ENCODE measurements around the gene NISCH. TPM values are rescaled to one million over a fixed set of nuclear protein-coding genes. Genes with fewer than 3 reads are reported as not detected.

The NISCH gene
- total RNA-seq, 1 donor from 2014 or later = 80.5 TPM

DNA sequence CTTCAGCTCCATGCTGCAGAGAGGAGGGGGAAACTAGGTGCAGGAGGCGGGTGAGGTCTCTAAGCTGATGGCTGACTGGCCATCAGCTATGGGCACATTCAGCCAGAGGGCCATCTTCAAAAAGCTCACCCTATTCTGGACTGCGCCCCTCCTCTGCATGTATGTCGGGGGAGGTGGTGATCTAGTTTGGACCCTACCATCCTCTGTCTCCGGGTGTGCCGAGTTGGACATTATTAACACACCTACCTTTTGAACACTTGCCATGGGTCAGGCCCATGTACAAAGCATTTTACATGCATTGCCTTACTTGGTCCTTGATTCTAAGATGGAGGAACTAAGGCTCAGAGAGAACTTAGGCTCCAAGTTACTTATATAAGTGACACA is 1.4 kb downstream of the NISCH start:
- H3K4me1 ChIP-seq = peaks cover 32% of the 10 kb centered on the region
- peak overlapping the region; percentile 83 for H3K9ac ChIP-seq
- no peak overlapping the region for H2AFZ ChIP-seq (replicated peaks)

GRCh38 chr3:52458031-52458760 is 2.8 kb downstream of the NISCH start:
- H3K4me3 ChIP-seq = no peak overlapping the region
- H2AFZ ChIP-seq (replicated peaks) = no peak overlapping the region
- Mint-ChIP-seq H3K27me3 (ENCODE audit: insufficient read depth, low read depth) (peaks cover 11% of the 10 kb centered on the region), H3K36me3 (peaks cover 24% of the 10 kb centered on the region), H3K4me3 (peak overlapping the region; percentile 38), H3K9me3 (no peaks in the 10 kb centered on the region), H3K4me1 (peaks cover 33% of the 10 kb centered on the region), H3K27ac (no peak overlapping the region)
- H3K9me3 ChIP-seq (ENCODE audit: low read depth) = no peaks in the 10 kb centered on the region
- H3K9ac ChIP-seq = no peak overlapping the region
- H3K36me3 ChIP-seq = peaks cover 28% of the 10 kb centered on the region
- no peak overlapping the region for H3K27ac ChIP-seq
- DNase-seq (ENCODE audit: low spot score) = no peak
- no peak overlapping the region for H3K4me2 ChIP-seq
- TF ChIP-seq EZH2phosphoT487 (IDR thresholded peaks at IDR 0.05) (no peak), EZH2 (IDR thresholded peaks at IDR 0.05) (no peak), CTCF (IDR thresholded peaks at IDR 0.05) (no peak)
- peaks cover 27% of the 10 kb centered on the region for H3F3A ChIP-seq (ENCODE audit: low read depth)
- peaks cover 72% of the 10 kb centered on the region for H3K79me2 ChIP-seq (ENCODE audit: low read depth)
- peaks cover 54% of the 10 kb centered on the region for H4K20me1 ChIP-seq (ENCODE audit: low read depth)
- H3K27me3 ChIP-seq = no peaks in the 10 kb centered on the region
- H3K4me1 ChIP-seq = peaks cover 25% of the 10 kb centered on the region

More for the DNA sequence above, 1.4 kb downstream of the NISCH start:
- H3K27me3 Mint-ChIP-seq (ENCODE audit: insufficient read depth, low read depth) = peaks cover 11% of the 10 kb centered on the region
- Histone ChIP-seq H3K79me2 (ENCODE audit: low read depth) (peaks cover 58% of the 10 kb centered on the region), H3K4me2 (peak overlapping the region; percentile 99), H3K4me3 (peak overlapping the region; percentile 80), H3K27me3 (no peaks in the 10 kb centered on the region), H3K36me3 (peaks cover 23% of the 10 kb centered on the region), H3K27ac (peak overlapping the region; percentile 22), H3K9me3 (ENCODE audit: low read depth) (no peaks in the 10 kb centered on the region), H4K20me1 (ENCODE audit: low read depth) (peaks cover 40% of the 10 kb centered on the region), H3F3A (ENCODE audit: low read depth) (peaks cover 23% of the 10 kb centered on the region)
- H3K4me1 Mint-ChIP-seq = peaks cover 33% of the 10 kb centered on the region
- no peaks in the 10 kb centered on the region for H3K9me3 Mint-ChIP-seq
- peak overlapping the region; percentile 97 for H3K4me3 Mint-ChIP-seq
- peak overlapping the region; percentile 58 for H3K27ac Mint-ChIP-seq
- no peak for DNase-seq (ENCODE audit: low spot score)
- TF ChIP-seq CTCF (IDR thresholded peaks at IDR 0.05) (no peak), EZH2phosphoT487 (IDR thresholded peaks at IDR 0.05) (no peak), EZH2 (IDR thresholded peaks at IDR 0.05) (no peak)
- H3K36me3 Mint-ChIP-seq = peaks cover 15% of the 10 kb centered on the region

GRCh38 chr3:52458770-52459545 is 3.6 kb downstream of the NISCH start:
- Histone ChIP-seq H3K4me3 (no peak overlapping the region), H4K20me1 (ENCODE audit: low read depth) (peaks cover 58% of the 10 kb centered on the region), H3K27me3 (no peaks in the 10 kb centered on the region), H3F3A (ENCODE audit: low read depth) (peaks cover 28% of the 10 kb centered on the region), H2AFZ (replicated peaks) (no peak overlapping the region), H3K9me3 (ENCODE audit: low read depth) (no peaks in the 10 kb centered on the region), H3K4me1 (peaks cover 18% of the 10 kb centered on the region), H3K4me2 (no peak overlapping the region), H3K79me2 (ENCODE audit: low read depth) (peaks cover 80% of the 10 kb centered on the region), H3K9ac (no peak overlapping the region), H3K27ac (no peak overlapping the region), H3K36me3 (peaks cover 30% of the 10 kb centered on the region)
- no peak for TF ChIP-seq CTCF (IDR thresholded peaks at IDR 0.05)
- H3K4me1 Mint-ChIP-seq = peaks cover 27% of the 10 kb centered on the region
- H3K9me3 Mint-ChIP-seq = no peaks in the 10 kb centered on the region
- no peak for DNase-seq (ENCODE audit: low spot score)
- no peak overlapping the region for H3K27ac Mint-ChIP-seq
- peaks cover 7% of the 10 kb centered on the region for H3K27me3 Mint-ChIP-seq (ENCODE audit: insufficient read depth, low read depth)
- H3K36me3 Mint-ChIP-seq = peaks cover 27% of the 10 kb centered on the region
- no peak overlapping the region for H3K4me3 Mint-ChIP-seq
